Measurements from ENCODE around the gene ING4.
A peak's percentile ranks its signal among the peaks of the same experiment; 100 is the strongest.

The ING4 gene

GRCh38 chr12:6699259-6699988 is 36.5 kb upstream of the ING4 start:
- DNase-seq (ENCODE audit: low read depth), result no peak
- TF ChIP-seq, protein P1, sequence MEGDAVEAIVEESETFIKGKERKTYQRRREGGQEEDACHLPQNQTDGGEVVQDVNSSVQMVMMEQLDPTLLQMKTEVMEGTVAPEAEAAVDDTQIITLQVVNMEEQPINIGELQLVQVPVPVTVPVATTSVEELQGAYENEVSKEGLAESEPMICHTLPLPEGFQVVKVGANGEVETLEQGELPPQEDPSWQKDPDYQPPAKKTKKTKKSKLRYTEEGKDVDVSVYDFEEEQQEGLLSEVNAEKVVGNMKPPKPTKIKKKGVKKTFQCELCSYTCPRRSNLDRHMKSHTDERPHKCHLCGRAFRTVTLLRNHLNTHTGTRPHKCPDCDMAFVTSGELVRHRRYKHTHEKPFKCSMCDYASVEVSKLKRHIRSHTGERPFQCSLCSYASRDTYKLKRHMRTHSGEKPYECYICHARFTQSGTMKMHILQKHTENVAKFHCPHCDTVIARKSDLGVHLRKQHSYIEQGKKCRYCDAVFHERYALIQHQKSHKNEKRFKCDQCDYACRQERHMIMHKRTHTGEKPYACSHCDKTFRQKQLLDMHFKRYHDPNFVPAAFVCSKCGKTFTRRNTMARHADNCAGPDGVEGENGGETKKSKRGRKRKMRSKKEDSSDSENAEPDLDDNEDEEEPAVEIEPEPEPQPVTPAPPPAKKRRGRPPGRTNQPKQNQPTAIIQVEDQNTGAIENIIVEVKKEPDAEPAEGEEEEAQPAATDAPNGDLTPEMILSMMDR (IDR thresholded peaks at IDR 0.05; ENCODE audit: low read depth, low read length, missing control alignments), result no peak
- no peak overlapping the region for H3K4me3 ChIP-seq (ENCODE audit: low read depth, low read length)

DNA sequence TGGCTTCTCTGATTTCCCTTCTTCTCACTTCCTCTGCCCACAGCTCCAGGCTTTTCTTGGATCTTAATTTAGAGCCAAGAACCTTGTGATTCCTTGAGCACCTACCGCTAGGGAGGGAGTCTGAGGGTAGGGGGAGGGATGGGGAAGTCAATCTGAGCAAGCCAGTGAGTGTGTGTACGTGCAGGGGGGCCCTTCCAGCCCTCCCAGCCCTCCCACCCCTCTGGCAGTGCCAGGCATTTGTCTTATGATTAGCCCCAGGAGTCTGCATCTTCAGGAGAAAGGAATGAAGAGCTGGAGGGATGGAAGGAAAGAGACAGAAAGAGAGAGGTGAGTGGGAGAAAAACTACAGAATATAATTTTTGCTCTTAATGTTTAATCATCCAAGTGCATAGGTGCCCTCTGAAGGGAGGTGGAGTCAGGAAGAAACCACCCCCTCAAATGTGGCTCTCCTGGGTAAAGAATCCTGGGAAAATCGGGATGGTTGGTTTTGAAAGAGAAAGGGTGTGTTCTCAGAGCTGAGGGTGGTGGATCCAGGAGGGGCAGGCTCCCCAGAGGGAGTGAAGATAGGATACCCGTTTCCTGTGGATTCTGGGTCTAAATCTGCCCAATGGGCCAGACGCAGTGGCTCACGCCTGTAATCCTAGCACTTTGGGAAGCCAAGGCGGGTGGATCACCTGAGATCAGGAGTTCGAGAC is 35.6 kb upstream of the ING4 start:
- TF ChIP-seq, protein P1 (IDR thresholded peaks at IDR 0.05; ENCODE audit: low read depth, low read length, missing control alignments), result no peak
- DNase-seq (ENCODE audit: low read depth), result no peak
- H3K4me3 ChIP-seq (ENCODE audit: low read depth, low read length), result no peak overlapping the region

- TF ChIP-seq, protein P1 (IDR thresholded peaks at IDR 0.05; ENCODE audit: low read depth, low read length, missing control alignments), result peak; percentile 59
- no peak for DNase-seq (ENCODE audit: low read depth)
- H3K4me3 ChIP-seq (ENCODE audit: low read depth, low read length), result no peak overlapping the region
Measured at GRCh38 chr12:6697584-6698351, 34.8 kb upstream of the ING4 start.

DNA sequence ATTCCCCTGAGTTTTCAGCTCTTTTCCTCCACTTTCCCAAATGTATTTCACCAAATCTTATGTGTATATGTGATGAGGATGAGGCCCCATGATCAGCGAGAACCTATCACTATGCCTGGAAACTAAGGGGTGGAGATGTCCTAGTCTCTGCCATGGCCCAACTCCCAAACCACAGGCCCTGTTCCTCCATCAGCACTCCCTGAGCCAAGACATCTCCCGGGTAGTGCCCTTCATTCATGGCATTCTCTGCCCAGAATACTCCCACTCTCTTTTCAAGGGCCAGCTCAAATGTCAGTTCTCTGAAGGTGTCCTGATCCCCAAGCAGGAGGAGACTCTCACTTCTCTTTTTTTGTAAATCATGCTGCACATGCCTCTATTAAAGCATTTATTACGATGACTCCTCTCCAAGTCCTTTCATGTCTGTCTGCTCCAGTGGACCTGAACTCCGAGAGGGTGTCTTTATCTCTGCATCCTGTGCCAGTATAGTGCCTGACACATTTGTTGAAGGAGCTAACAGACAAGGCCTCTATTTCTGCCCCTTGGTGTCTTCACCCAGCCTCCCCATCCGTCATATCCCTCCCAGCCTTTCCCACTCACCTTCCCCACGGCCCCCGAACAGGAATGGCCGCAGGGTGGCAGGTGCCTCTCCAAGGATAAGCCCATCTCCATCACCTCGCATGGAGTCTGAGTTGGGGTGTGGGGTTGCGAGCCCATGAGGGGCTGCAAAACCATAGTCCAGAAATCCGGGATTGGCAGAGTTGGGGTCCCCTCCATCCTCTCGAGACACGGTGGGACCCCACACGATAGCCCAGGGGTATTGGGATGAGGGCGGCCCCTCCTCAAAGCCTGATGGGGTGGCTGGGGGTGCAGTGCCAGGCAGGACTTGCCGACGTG is 34.0 kb upstream of the ING4 start:
- peak; percentile 18 for DNase-seq (ENCODE audit: low read depth)
- TF ChIP-seq, protein P1 (IDR thresholded peaks at IDR 0.05; ENCODE audit: low read depth, low read length, missing control alignments), result no peak
- no peak overlapping the region for H3K4me3 ChIP-seq (ENCODE audit: low read depth, low read length)

GRCh38 chr12:6695313-6696045 is 32.6 kb upstream of the ING4 start:
- no peak overlapping the region for H3K4me3 ChIP-seq (ENCODE audit: low read depth, low read length)
- no peak for DNase-seq (ENCODE audit: low read depth)
- TF ChIP-seq, protein P1 (IDR thresholded peaks at IDR 0.05; ENCODE audit: low read depth, low read length, missing control alignments), result no peak

- TF ChIP-seq, protein P1 (IDR thresholded peaks at IDR 0.05; ENCODE audit: low read depth, low read length, missing control alignments), result no peak
Measured at GRCh38 chr12:6694701-6695100, 31.8 kb upstream of the ING4 start.

More at GRCh38 chr12:6694701-6695100, 31.8 kb upstream of the ING4 start:
- no peak for DNase-seq (ENCODE audit: low read depth)
- no peak overlapping the region for H3K4me3 ChIP-seq (ENCODE audit: low read depth, low read length)
